Superior temporal gyrus (tissue), 1 donor: ENCODE measurements around the gene FAM234A.

Experiments
- DNase-seq: peaks from one replicate; pipeline ENCODE4 v3.0.0-alpha.2; 2016; ENCODE audit errors: extremely low spot score

FAM234A gene

DNA sequence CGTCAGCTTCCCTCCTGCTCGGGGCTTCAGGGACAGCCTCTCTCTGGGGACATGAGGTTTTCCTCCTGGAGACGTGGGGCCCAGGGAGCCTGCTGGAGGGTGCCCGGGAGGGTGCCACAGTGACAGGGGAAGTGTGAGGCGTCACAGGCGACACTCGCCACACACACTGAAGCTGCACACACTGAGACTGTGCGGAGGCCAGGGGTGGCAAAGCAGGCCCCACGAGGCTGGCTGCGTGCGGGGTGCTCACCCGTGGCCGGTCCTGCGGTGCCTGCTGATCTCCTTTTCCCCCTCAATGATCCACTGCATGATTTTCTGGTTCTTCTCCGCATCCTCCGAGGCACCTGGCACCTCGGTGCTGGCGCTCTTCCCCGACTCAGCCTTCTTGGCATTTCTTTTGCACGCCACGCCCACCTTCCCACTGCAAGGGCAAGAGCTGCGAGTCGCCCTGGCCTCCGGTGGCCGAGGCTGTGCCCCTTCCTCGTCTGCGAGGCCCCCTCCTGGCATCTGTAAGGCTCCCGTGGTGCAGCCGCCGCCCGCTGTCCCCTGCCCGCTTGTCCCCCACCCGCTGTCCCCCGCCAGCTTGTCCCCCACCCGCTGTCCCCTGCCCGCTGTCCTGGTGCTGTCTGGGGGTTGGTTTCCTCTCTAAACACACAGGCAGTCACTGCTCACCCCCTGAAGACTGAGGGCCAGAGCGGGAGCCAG lies 62.3 kb downstream of the FAM234A start:
- DNase-seq = no peak

DNA sequence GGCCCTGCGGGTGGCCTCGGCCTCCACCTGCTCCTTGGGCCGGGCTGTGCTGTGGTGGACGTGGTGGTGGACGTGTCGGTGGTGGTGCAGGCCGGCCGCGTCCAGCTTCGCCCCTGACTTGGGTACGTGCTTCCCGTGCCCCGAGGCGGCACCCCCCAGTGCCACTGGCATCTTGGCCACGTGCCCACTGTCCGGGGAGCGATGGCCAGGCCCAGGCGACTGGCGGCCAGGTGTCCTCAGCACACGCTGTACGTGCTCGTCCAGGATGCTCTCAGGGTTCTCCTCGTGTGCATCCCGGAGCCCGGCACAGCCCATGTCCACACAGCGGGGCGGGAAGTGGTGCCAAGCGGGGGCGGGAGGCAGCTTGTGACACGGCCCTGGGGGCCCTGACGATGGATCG lies 63.2 kb downstream of the FAM234A start:
- DNase-seq = no peak

DNA sequence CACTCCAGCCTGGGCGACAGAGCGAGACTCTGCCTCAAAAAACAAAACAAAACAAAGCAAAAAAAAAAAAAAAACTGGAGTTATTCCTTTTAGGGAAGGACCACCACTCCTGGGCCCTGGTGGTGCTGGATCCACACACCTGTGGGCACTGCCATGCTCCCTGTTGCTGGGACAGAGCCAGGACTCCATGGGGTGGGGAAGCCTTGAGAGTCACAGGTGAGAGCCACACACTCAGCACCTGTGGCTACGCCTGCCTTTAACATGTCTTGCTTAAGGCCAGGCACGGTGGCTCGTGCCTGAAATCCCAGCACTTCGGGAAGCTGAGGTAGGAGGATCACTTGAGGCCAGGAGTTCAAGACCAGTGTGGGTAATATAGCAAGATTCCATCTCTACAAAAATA lies 66.6 kb downstream of the FAM234A start:
- no peak for DNase-seq

DNA sequence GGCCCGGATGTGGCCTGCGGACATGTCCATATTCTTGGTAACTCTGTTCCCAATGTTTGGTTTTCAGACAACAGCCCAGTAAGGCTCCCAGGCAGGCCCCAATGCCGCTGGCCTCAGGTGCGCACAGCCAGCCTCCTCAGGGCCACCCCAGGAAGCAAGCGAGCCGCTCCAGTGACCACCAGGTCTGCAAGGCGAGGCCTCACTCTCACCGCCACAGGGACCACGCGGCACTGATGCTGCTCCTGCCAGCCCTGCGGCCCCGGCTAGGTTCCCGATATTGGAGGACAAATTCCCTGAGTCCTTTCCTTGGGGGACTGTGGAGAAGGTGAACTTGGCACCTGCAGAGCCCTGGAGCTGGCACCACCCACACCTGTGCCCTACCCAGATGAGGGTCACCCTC lies 67.3 kb downstream of the FAM234A start:
- DNase-seq = no peak

DNA sequence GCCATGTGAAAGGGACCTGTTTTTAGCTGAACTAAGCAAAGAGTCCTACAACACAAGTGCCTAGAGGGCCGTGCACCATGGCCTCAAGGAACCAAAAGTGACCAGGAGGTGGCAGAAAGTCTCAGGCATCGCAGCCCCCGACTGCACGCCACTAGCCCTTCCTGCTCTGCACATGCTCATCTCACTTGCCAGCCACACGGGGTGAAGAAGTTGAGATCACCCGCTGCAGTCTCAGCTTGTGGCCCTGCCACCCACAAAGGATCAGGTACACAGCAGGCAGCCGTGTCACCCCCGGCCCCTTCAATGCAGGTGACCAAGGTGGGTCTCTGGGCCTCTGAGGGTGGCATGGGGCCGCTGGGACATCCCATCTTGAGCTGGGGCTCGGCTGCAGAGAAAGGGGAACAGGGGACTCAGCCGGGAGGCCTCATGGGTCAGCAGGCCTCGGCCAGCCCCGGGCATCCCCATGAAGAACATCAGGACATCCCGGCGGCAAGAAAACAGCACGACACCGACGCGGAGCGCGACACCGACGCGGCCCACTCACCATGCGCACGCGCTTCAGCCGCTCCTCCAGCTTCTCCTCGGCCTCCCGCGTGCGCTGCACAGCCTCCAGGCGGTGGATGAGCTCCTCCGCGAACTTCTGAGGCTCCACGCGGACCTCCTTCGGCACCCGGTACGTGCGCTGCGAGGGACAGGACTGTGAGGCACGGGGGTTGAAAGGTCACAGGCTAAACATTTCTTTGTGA lies 69.3 kb downstream of the FAM234A start:
- DNase-seq = no peak

DNA sequence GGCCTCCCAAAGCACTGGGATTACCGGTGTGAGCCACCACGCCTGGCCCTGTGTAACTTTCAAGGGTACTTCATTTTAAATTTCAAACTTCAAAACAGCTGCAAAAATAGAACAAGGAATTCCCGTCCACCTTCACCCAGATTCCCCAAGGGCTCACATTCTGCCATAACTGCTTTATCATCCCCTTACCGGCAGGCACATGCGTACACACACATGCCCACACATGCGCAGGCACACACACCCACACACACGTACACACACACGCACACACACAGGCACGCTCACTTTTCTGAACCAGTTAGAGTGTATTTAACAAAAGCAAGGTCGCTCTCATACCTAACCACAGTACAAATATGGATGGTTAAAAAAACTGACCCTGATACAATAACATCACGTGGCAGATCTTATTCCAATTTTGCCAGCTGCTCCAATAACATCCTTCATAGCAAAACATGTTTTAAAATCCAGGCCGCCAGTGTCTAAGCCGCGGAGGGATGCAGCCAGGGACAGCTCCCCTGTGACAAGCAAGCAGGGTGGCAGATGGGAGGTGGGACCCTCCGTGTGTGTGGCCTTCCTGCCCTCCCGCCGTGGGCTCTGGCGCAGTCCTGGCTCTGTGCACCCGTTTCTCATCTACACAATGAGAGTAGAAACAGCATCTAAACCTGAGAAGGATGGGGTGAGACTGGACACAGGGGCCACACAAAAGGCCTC lies 71.5 kb downstream of the FAM234A start:
- DNase-seq = peak; percentile 34

DNA sequence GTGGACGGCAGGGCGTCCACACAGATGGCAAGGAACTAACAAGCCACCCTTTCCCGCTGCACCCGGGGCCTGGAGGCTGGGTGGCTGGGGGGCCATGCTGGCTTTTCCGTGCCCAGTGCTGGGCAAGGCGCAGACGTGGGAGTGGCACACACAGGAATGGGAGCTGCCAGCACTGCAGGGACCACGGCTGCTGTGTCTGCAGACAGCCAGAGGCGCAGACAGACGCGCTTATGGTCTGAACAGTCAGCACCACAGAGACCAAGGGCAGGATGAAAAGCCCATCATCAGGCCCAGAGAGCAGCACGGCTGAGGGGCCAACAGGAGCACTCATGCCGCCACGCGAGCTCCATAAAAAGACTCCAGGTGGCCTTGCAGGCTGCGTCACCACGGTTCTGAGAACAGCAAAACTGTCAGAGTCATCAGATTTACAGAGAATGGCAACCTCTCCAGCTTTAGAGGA lies 72.3 kb downstream of the FAM234A start:
- DNase-seq = no peak

DNA sequence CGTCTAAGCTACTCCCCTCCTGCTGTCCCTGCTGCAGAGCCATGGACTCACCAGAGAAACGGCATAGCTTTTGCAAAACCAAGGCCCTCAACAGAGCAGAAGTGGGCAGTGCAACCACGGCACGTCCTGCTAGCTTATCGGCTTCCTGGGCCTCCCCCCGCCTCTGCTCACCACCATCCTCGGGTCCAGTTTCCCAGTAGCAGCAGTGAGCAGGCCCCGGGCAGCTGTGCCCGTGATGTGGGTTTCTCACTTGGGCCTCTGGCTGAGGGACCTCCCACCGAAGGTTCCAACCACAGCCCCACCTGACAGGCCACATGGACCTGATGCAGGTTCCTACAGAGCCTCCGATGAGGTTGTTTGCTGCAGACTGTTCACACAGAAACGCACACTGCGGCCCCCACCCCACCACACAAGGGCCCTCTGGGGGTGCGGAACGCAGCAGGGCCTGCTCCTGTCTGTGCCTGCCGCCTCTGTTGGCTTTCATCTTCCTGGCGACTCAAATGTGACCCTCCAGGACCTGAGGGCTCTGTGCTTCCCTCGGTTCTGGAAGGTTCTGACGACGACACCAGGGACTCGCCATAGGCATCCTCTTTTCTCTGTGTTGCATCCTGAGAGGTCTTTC lies 73.2 kb downstream of the FAM234A start:
- DNase-seq = no peak

DNA sequence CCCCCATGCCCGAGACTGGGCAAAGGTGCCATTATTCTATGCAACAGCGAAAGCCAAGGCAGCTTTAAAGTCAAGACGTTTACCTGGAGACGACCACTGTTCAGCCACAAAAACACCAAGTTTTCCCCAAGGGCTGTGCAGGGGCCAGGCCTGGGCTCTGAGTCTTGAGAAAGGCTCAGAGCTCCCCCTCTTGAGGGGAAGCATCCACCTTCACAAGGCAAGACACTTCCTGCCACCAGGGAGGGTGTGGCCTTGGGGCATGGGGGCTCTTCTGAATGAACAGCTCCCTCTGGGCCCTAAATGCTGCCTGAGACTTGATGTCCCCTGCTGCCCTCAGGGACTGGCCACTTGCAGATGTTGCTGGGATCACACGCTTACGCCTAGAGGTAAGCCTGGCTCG lies 74.9 kb downstream of the FAM234A start:
- DNase-seq = no peak

DNA sequence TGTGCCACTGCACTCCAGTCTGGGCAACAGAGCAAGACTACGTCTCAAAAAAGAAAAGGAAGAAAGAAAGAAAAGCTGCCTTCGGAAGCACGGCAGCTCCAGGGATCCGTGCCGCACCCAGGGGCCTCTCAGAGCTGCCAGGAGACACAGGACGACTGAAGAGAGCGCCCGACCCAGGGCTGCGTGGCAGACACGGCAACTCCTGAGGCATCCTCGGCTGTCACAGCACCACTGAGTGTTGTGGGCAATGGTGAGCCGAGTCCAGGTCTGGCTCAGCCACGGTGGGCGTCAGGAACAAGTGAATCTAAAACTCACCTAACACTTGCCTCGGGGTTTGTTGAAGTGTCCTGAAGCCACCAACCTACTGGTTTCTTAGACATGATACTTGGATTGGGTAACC lies 77.1 kb downstream of the FAM234A start:
- DNase-seq = no peak

DNA sequence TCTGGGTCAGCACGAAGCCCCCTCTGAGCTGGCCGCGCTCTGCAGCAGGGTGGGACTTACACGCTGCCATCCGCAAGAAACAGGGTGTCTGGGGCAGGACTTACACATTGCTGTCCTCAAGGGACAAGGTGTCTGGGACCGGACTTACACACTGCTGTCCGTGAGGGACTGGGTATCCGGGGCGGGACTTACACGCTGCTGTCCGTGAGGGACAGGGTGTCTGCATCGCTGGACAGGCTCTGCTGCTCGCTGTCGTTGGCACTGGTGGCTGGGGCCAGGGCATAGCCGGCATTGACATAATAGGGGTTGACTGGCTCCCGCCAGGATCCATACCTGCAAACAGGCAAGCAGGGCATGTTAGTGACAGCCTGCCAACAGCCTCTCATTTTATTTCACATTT lies 79.7 kb downstream of the FAM234A start:
- DNase-seq = no peak

DNA sequence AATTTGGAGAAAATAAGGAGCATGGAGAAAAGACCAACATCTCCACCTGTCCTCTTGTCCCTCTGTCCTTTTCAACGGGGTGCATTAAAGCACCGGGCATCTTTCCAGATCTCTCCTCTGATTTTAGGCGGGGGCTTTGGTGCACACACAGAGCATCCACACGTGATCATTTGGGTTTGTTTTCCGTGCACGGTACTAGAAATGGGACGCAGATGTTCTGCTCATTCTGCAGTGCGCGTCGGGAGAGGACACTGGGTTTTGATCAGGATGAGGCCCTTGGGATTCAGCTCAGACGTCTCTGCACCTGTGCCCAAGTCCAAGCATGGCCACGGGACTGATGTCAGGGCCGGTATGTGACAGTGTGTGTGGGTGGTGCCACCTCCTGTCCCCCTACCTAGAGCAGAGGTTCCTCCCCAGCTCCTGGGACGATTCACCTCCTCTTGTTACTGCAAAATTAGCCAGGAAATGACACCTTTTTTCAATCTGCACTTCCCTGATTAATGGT lies 80.2 kb downstream of the FAM234A start:
- DNase-seq = peak; percentile 13
